Measurements from ENCODE around the gene EGLN1.

The EGLN1 gene

DNA sequence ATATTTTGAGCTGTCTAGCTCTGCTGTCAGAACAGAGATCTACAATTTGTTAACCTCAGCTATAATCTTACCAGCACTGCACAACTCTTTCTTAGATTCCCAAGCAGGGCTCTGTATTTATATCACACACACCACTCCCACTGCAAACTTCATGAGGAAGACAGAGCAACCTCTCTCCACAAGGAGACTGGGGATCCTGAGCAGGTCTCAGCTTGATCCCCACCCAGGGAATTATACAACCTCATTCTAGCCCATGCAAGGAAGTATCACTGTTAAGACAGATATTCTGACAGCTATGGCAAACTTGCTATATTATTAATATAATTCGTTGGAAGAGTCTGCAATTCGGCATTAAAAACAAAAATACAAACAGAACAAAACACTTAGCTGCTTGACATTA is 40.4 kb downstream of the EGLN1 start:
- TF ChIP-seq CTCF (conservative IDR thresholded peaks at IDR 0.05; ENCODE audit: low read depth, low read length): no peak
- DNase-seq (ENCODE audit: low read depth): no peak
- H3K4me3 ChIP-seq (ENCODE audit: low read depth, low read length): no peak overlapping the region

- H3K4me3 ChIP-seq (ENCODE audit: low read depth, low read length): no peak overlapping the region
- no peak for DNase-seq (ENCODE audit: low read depth)
- TF ChIP-seq CTCF (conservative IDR thresholded peaks at IDR 0.05; ENCODE audit: low read depth, low read length): no peak
These were observed 45.1 kb downstream of the EGLN1 start for GRCh38 chr1:231376875-231377549.

- H3K4me3 ChIP-seq (ENCODE audit: low read depth, low read length): no peak overlapping the region
- no peak for DNase-seq (ENCODE audit: low read depth)
- no peak for TF ChIP-seq CTCF (conservative IDR thresholded peaks at IDR 0.05; ENCODE audit: low read depth, low read length)
These were observed 46.0 kb downstream of the EGLN1 start for GRCh38 chr1:231376101-231376500.

- TF ChIP-seq CTCF (conservative IDR thresholded peaks at IDR 0.05; ENCODE audit: low read depth, low read length): no peak
- no peak for DNase-seq (ENCODE audit: low read depth)
- H3K4me3 ChIP-seq (ENCODE audit: low read depth, low read length): no peak overlapping the region
These were observed 47.7 kb downstream of the EGLN1 start for GRCh38 chr1:231374394-231374793.

DNA sequence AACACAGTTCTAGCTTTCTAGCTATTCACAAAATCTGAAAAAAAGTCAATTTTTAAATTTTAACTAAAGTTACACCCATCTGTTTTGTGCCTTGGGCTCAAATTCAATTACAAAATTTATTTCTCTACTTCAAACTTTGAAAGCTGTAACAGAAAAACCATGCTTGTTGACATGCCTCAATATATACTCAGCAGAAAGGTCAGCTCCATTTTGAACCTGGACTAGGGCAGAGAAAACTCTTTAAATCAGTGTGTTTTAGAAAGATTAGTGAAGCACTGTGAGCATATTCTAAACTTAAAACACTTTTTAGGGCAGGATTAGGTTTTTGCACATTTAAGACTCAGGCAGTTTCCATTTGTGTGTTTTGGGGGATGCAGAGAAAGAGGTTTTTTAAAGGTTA is 49.6 kb downstream of the EGLN1 start:
- TF ChIP-seq CTCF (conservative IDR thresholded peaks at IDR 0.05; ENCODE audit: low read depth, low read length): no peak

GRCh38 chr1:231369282-231369681 is 52.8 kb downstream of the EGLN1 start:
- peak; percentile 4 for TF ChIP-seq CTCF (conservative IDR thresholded peaks at IDR 0.05; ENCODE audit: low read depth, low read length)
- DNase-seq (ENCODE audit: low read depth): no peak
- H3K4me3 ChIP-seq (ENCODE audit: low read depth, low read length): no peak overlapping the region

More for the DNA sequence above, 49.6 kb downstream of the EGLN1 start:
- DNase-seq (ENCODE audit: low read depth): peak; percentile 56
- H3K4me3 ChIP-seq (ENCODE audit: low read depth, low read length): no peak overlapping the region

GRCh38 chr1:231364192-231364591 is 57.9 kb downstream of the EGLN1 start:
- DNase-seq (ENCODE audit: low read depth): no peak
- TF ChIP-seq CTCF (conservative IDR thresholded peaks at IDR 0.05; ENCODE audit: low read depth, low read length): no peak
- no peak overlapping the region for H3K4me3 ChIP-seq (ENCODE audit: low read depth, low read length)

Data from choroid plexus epithelial cell (primary cell).